ENCODE measurements around the gene MED10. TPM values are rescaled to one million over a fixed set of nuclear protein-coding genes. Genes with fewer than 3 reads are reported as not detected.

MED10 gene
- total RNA-seq, 1 donor from 2014 or later, result 17.6 TPM

- DNase-seq, result no peak
These were observed 20.4 kb upstream of the MED10 start for GRCh38 chr5:6398570-6399230.

- DNase-seq, result no peak
These were observed 19.4 kb upstream of the MED10 start for GRCh38 chr5:6397536-6398269.

- no peak for DNase-seq
These were observed 18.6 kb upstream of the MED10 start for GRCh38 chr5:6396836-6397535.

GRCh38 chr5:6396043-6396442 is 17.7 kb upstream of the MED10 start:
- DNase-seq, result no peak

- DNase-seq, result no peak
These were observed 17.3 kb upstream of the MED10 start for GRCh38 chr5:6395621-6396020.

- DNase-seq, result no peak
These were observed 16.7 kb upstream of the MED10 start for GRCh38 chr5:6395102-6395445.

- DNase-seq, result no peak
These were observed 16.2 kb upstream of the MED10 start for GRCh38 chr5:6394429-6395101.

- DNase-seq, result no peak
These were observed 15.3 kb upstream of the MED10 start for GRCh38 chr5:6393596-6394194.

GRCh38 chr5:6392561-6392960 is 14.2 kb upstream of the MED10 start:
- DNase-seq, result no peak

- DNase-seq, result no peak
These were observed 12.8 kb upstream of the MED10 start for GRCh38 chr5:6391151-6391550.

GRCh38 chr5:6389946-6390530 is 11.7 kb upstream of the MED10 start:
- no peak for DNase-seq

- no peak for DNase-seq
These were observed 11.1 kb upstream of the MED10 start for GRCh38 chr5:6389397-6389796.

- DNase-seq, result no peak
These were observed 9.6 kb upstream of the MED10 start for GRCh38 chr5:6387970-6388369.

- DNase-seq, result no peak
These were observed 7.9 kb upstream of the MED10 start for GRCh38 chr5:6386271-6386670.

- no peak for DNase-seq
These were observed 6.5 kb upstream of the MED10 start for GRCh38 chr5:6384856-6385255.

- DNase-seq, result no peak
These were observed 5.0 kb upstream of the MED10 start for GRCh38 chr5:6383376-6383775.

- DNase-seq, result no peak
These were observed 899 bp upstream of the MED10 start for GRCh38 chr5:6379246-6379645.

GRCh38 chr5:6378766-6379103 is 388 bp upstream of the MED10 start:
- DNase-seq, result no peak

GRCh38 chr5:6377582-6377904 is 804 bp downstream of the MED10 start:
- DNase-seq, result no peak

- no peak for DNase-seq
These were observed 1.3 kb downstream of the MED10 start for GRCh38 chr5:6376974-6377520.

- DNase-seq, result no peak
These were observed 5.1 kb downstream of the MED10 start for GRCh38 chr5:6373081-6373846.
